SW 1271 (cell line): ENCODE measurements around the gene VSIG1.

ENCODE experiments used
- DNase-seq, 2 experiments: peaks; one replicate each; lab custom pipeline; 2025; lab: John Stamatoyannopoulos, UW

The VSIG1 gene

GRCh38 chrX:108064613-108065012, 19.7 kb downstream of the VSIG1 start:
- no peak for DNase-seq

- no peak for DNase-seq
Measured at GRCh38 chrX:108068121-108068520, 23.3 kb downstream of the VSIG1 start.

GRCh38 chrX:108070891-108071290, 26.0 kb downstream of the VSIG1 start:
- no peak for DNase-seq

GRCh38 chrX:108071578-108071977, 26.7 kb downstream of the VSIG1 start:
- no peak for DNase-seq

GRCh38 chrX:108072746-108073145, 27.9 kb downstream of the VSIG1 start:
- no peak for DNase-seq

- no peak for DNase-seq
Measured at GRCh38 chrX:108081110-108081509, 36.2 kb downstream of the VSIG1 start.

GRCh38 chrX:108087792-108088191, 42.9 kb downstream of the VSIG1 start:
- DNase-seq = no peak

- DNase-seq = no peak
Measured at GRCh38 chrX:108088511-108088910, 43.6 kb downstream of the VSIG1 start.

GRCh38 chrX:108090491-108091263, 45.8 kb downstream of the VSIG1 start:
- DNase-seq = no peak

GRCh38 chrX:108091264-108091877, 46.5 kb downstream of the VSIG1 start, which contains the start of the genes ATG4A and PSMD10:
Gene ATG4A (plus strand): TSS chrX:108091778. CDS start chrX:108091827, 49 bp downstream.
Gene PSMD10 (minus strand): TSS chrX:108091542. CDS start chrX:108091520, 22 bp downstream.
- peak; percentile 56 to 86 for DNase-seq

- peak in 1 of 2 experiments; percentile 0 for DNase-seq
Measured at GRCh38 chrX:108091878-108092291, 47.0 kb downstream of the VSIG1 start.

- DNase-seq = no peak
Measured at GRCh38 chrX:108097380-108097779, 52.5 kb downstream of the VSIG1 start.

- DNase-seq = no peak
Measured at GRCh38 chrX:108105473-108105872, 60.6 kb downstream of the VSIG1 start.

- no peak for DNase-seq
Measured at GRCh38 chrX:108114541-108114940, 69.7 kb downstream of the VSIG1 start.

- no peak for DNase-seq
Measured at GRCh38 chrX:108117988-108118387, 73.1 kb downstream of the VSIG1 start.

GRCh38 chrX:108121291-108121690, 76.4 kb downstream of the VSIG1 start:
- no peak for DNase-seq

GRCh38 chrX:108122748-108123147, 77.9 kb downstream of the VSIG1 start:
- no peak for DNase-seq

GRCh38 chrX:108123591-108124366, 78.9 kb downstream of the VSIG1 start:
- no peak for DNase-seq

GRCh38 chrX:108126661-108127060, 81.8 kb downstream of the VSIG1 start:
- no peak for DNase-seq

- no peak for DNase-seq
Measured at GRCh38 chrX:108127152-108127551, 82.3 kb downstream of the VSIG1 start.
